Measurements from ENCODE around the gene NUP214. TPM values are rescaled to one million over a fixed set of nuclear protein-coding genes. Genes with fewer than 3 reads are reported as not detected.
"Not testable (repeated sequence)": the region's sequence is repeated elsewhere in the genome, so short reads cannot be mapped to it uniquely, and the experiment has no call there.

The NUP214 gene
- total RNA-seq, 2 donors from 2014 or later: 43.9 to 115 TPM

GRCh38 chr9:131260751-131261452, 135.5 kb downstream of the NUP214 start:
- no peak overlapping the region for H3K27ac ChIP-seq
- DNase-seq (ENCODE audit: low spot score): no peak
- 94% methylated on average over 32 of the region's 33 CpGs for WGBS

DNA sequence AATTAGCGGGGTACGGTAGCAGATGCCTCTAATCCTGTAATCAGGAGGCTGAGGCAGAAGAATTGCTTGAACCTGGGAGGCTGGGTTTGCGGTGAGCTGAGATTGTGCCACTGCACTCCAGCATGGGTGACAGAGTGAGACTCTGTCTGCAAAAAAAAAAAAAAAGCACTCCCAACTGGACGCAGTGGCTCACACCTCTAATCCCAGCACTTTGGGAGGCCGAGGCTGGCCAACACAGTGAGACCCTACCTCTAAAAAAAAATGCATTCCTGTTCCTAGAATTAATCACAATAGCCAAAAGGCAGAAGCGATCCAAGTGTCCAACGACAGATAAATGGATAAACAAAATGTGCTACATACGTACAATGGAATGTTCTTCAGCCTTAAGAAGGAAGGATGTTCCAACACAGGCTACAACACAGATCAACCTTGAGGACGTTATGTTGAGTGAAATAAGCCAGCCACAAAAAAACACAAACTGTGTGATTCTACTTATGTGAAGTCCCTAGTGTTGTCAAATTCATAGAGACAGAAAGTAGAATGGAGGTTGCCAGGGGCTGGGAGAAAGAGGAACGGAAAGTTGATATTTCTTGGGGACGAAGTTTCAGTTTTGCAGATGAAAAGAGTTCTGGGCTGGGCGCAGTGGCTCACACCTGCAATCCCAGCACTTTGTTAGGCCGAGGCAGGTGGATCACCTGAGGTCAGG, 137.1 kb downstream of the NUP214 start:
- no peaks in the 10 kb centered on the region for H3K27me3 ChIP-seq (replicated peaks; ENCODE audit: insufficient read depth)
- WGBS: 82% methylated on average over 13 of the region's 13 CpGs
- no peaks in the 10 kb centered on the region for H3K4me1 ChIP-seq (replicated peaks)
- H3K36me3 ChIP-seq: no peaks in the 10 kb centered on the region
- H3K4me3 ChIP-seq: no peak overlapping the region
- H3K27ac ChIP-seq: no peak overlapping the region
- TF ChIP-seq POLR2A (IDR thresholded peaks at IDR 0.05): no peak
- TF ChIP-seq CTCF (IDR thresholded peaks at IDR 0.05): no peak
- TF ChIP-seq POLR2AphosphoS5 (IDR thresholded peaks at IDR 0.05): no peak
- no peak for DNase-seq (ENCODE audit: low spot score)
- intact Hi-C loops (cut with DNase I): no loop called here
- no peaks in the 10 kb centered on the region for H3K9me3 ChIP-seq

More at GRCh38 chr9:131260751-131261452, 135.5 kb downstream of the NUP214 start:
- Histone ChIP-seq H3K27me3 (replicated peaks; ENCODE audit: insufficient read depth) (no peaks in the 10 kb centered on the region), H3K4me3 (no peak overlapping the region), H3K36me3 (no peaks in the 10 kb centered on the region), H3K9me3 (no peaks in the 10 kb centered on the region), H3K4me1 (replicated peaks) (no peaks in the 10 kb centered on the region)
- intact Hi-C loops (cut with DNase I): no loop called here
- TF ChIP-seq POLR2AphosphoS5 (IDR thresholded peaks at IDR 0.05) (no peak), POLR2A (IDR thresholded peaks at IDR 0.05) (no peak), CTCF (IDR thresholded peaks at IDR 0.05) (no peak)

DNA sequence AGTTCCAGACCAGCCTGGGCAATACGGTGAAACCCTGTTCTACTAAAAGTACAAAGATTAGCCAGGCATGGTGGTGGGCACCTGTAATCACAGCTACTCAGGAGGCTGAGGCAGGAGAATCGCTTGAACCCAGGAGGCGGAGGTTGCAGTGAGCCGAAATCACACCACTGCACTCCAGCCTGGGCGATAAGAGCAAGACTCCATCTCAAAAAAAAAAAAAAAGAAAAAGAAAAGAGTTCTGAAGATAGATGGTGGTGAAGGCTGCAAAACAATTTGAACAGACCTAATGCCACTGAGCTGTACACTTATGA, 137.6 kb downstream of the NUP214 start:
- H3K36me3 ChIP-seq; DNase-seq (ENCODE audit: low spot score); intact Hi-C loops (cut with DNase I); H3K27me3 ChIP-seq (replicated peaks; ENCODE audit: insufficient read depth); H3K27ac ChIP-seq; H3K4me3 ChIP-seq; H3K4me1 ChIP-seq (replicated peaks); H3K9me3 ChIP-seq: not testable (repeated sequence)
- 94% methylated on average over 5 of the region's 5 CpGs for WGBS

GRCh38 chr9:131263701-131264100, 138.3 kb downstream of the NUP214 start:
- no peaks in the 10 kb centered on the region for H3K36me3 ChIP-seq
- no peak for DNase-seq (ENCODE audit: low spot score)
- no peak overlapping the region for H3K27ac ChIP-seq
- H3K27me3 ChIP-seq (replicated peaks; ENCODE audit: insufficient read depth): no peaks in the 10 kb centered on the region
- H3K9me3 ChIP-seq: no peaks in the 10 kb centered on the region
- H3K4me3 ChIP-seq: no peak overlapping the region
- intact Hi-C loops (cut with DNase I): no loop called here
- WGBS: 94% methylated on average over 6 of the region's 6 CpGs
- H3K4me1 ChIP-seq (replicated peaks): no peaks in the 10 kb centered on the region
- TF ChIP-seq POLR2A (IDR thresholded peaks at IDR 0.05) (no peak), CTCF (IDR thresholded peaks at IDR 0.05) (no peak), POLR2AphosphoS5 (IDR thresholded peaks at IDR 0.05) (no peak)

DNA sequence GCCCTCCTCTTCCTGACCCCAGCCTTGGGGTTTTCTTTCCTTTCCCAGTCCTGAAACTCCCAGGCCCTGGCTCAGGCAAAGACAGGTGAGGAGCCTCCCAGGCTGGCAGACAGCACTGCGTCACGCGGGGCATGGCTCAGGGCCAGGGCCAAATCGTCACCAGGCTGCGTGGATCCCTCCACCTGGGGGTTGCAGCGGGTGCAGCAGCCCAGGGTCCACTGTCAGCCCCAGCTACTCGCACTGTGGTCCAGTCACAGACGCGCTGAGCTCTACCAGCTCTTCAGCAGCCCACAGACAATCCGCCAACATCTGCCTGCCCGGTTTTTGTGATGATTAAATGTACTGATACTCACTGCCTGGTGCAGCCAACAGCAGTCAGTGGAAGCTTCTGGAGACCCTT, 138.8 kb downstream of the NUP214 start:
- WGBS: 76% methylated on average over 11 of the region's 11 CpGs
- TF ChIP-seq POLR2AphosphoS5 (IDR thresholded peaks at IDR 0.05) (no peak), POLR2A (IDR thresholded peaks at IDR 0.05) (no peak), CTCF (IDR thresholded peaks at IDR 0.05) (no peak)
- no peaks in the 10 kb centered on the region for H3K9me3 ChIP-seq

More for the DNA sequence above, 138.8 kb downstream of the NUP214 start:
- H3K27ac ChIP-seq: no peak overlapping the region
- no peaks in the 10 kb centered on the region for H3K27me3 ChIP-seq (replicated peaks; ENCODE audit: insufficient read depth)
- no peaks in the 10 kb centered on the region for H3K36me3 ChIP-seq
- H3K4me1 ChIP-seq (replicated peaks): no peaks in the 10 kb centered on the region
- intact Hi-C loops (cut with DNase I): no loop called here
- DNase-seq (ENCODE audit: low spot score): no peak
- H3K4me3 ChIP-seq: no peak overlapping the region

Measured in prostate gland (tissue), 2 donors.